Nephron progenitor cell (in vitro differentiated cells): ENCODE results near the gene PLCL2.

Source experiments
- DNase-seq: peaks from one replicate; pipeline ENCODE4 v3.0.0; 2021
- H3K27ac Mint-ChIP-seq: 2 replicates; pipeline ENCODE4 v1.8.0; 2021; ENCODE audit warnings: mild to moderate bottlenecking, moderate library complexity, mixed read lengths
- H3K27me3 Mint-ChIP-seq: 2 replicates; pipeline ENCODE4 v1.8.0; 2021; ENCODE audit warnings: mild to moderate bottlenecking, low read depth, mixed read lengths; ENCODE audit not compliant: poor library complexity
- H3K36me3 Mint-ChIP-seq: 2 replicates; pipeline ENCODE4 v1.8.0; 2021; ENCODE audit warnings: low read depth, mixed read lengths
- H3K4me1 Mint-ChIP-seq: 2 replicates; pipeline ENCODE4 v1.8.0; 2021; ENCODE audit warnings: mixed read lengths
- H3K4me3 Mint-ChIP-seq: 2 replicates; pipeline ENCODE4 v1.8.0; 2021; ENCODE audit warnings: mild to moderate bottlenecking, moderate library complexity, mixed read lengths
- H3K9me3 Mint-ChIP-seq: 2 replicates; pipeline ENCODE4 v1.8.0; 2021; ENCODE audit warnings: mild to moderate bottlenecking, moderate library complexity, mixed read lengths
- TF ChIP-seq, protein P1 (sequence below): fragments of 200-600 bp; sonication (generic); IDR thresholded peaks from 2 replicates; pipeline ENCODE4 v1.5.0; 2021; ENCODE audit warnings: antibody characterized with exemption

Gene PLCL2

DNA sequence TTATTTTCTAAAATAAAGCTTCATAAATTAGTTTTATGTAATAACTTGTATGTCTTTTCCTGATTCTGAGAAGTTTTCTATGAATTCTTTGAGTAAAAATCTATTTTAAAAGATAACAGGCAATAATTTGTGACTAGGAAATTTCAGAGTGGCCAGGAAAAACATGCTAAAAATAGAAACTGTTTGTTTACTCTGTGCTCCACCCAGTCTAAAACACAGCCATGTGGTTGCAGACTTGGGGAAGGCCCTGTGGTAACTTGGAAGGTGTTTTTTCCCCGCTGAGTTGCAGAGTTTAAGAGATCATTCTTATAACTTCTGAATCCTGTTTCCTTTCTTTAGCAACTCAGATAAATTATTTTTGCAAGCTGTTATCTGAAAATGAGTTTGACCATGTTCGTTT is 21.9 kb downstream of the PLCL2 start:
- TF ChIP-seq, protein P1, sequence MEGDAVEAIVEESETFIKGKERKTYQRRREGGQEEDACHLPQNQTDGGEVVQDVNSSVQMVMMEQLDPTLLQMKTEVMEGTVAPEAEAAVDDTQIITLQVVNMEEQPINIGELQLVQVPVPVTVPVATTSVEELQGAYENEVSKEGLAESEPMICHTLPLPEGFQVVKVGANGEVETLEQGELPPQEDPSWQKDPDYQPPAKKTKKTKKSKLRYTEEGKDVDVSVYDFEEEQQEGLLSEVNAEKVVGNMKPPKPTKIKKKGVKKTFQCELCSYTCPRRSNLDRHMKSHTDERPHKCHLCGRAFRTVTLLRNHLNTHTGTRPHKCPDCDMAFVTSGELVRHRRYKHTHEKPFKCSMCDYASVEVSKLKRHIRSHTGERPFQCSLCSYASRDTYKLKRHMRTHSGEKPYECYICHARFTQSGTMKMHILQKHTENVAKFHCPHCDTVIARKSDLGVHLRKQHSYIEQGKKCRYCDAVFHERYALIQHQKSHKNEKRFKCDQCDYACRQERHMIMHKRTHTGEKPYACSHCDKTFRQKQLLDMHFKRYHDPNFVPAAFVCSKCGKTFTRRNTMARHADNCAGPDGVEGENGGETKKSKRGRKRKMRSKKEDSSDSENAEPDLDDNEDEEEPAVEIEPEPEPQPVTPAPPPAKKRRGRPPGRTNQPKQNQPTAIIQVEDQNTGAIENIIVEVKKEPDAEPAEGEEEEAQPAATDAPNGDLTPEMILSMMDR = no peak
- H3K27me3 Mint-ChIP-seq = no peaks in the 10 kb centered on the region
- no peak for DNase-seq
- no peaks in the 10 kb centered on the region for H3K36me3 Mint-ChIP-seq
- no peak overlapping the region for H3K4me3 Mint-ChIP-seq
- no peaks in the 10 kb centered on the region for H3K9me3 Mint-ChIP-seq
- no peak overlapping the region for H3K27ac Mint-ChIP-seq
- peaks cover 36% of the 10 kb centered on the region for H3K4me1 Mint-ChIP-seq

DNA sequence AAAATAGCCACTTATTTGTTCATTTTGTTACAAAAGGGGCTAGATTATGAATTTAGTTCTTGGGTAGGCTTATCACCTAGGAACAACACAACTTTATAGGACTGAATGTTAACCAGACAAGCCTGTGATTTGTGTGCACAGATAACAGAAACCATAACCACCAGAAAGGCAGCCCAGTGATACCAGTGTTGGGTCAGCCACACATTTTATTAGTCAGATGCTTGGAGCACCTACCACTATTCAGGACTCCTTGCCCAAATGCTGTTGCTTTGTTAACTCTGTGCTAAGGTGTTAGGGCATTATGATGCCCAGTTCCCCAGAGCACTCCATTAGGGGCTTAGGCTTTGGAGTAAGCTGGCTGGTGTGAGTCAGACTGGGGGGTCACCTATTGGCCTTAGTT is 22.5 kb downstream of the PLCL2 start:
- Mint-ChIP-seq H3K4me1 (peaks cover 31% of the 10 kb centered on the region), H3K27ac (no peak overlapping the region), H3K27me3 (no peaks in the 10 kb centered on the region), H3K36me3 (no peaks in the 10 kb centered on the region), H3K4me3 (no peak overlapping the region), H3K9me3 (no peaks in the 10 kb centered on the region)
- TF ChIP-seq, protein P1 = no peak
- DNase-seq = no peak

DNA sequence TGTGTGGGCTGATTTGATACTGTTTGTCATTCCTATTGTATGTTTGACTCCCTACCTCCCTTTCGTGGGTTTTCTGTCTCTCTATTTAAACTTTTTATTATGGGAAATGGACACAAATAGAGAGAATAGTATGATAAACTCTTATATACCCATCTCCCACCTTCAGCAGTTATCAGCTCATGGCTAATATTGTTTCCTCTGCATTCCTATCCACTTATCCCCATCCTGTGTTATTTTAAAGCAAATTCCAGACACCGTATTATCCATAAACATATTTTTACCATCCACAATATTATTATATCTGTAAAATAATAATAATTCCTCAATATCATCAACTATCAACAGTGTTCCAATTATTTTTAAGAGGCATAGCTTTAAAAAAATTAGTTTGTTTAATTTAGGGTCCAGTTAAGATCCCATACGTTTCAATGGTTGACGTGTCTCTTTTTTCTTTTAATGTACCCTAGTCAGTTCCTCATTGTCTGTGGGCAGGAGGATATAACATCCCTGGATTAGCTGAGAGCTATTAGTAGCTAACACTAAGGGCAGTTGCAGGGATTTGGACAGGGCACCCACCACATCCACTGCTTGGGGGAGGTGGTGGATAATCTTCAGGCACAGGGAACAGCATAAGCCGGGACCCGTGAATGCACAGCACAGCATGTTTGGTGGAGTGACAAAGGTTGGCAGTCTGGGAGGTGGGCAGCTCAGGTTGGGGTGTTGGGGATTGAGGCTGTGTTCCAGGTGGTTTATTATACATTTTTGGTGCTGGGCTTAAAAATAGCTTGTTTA is 23.5 kb downstream of the PLCL2 start:
- Mint-ChIP-seq H3K9me3 (no peaks in the 10 kb centered on the region), H3K4me3 (no peak overlapping the region), H3K36me3 (no peaks in the 10 kb centered on the region), H3K4me1 (peaks cover 31% of the 10 kb centered on the region), H3K27me3 (no peaks in the 10 kb centered on the region), H3K27ac (no peak overlapping the region)
- no peak for DNase-seq
- TF ChIP-seq, protein P1 = no peak

DNA sequence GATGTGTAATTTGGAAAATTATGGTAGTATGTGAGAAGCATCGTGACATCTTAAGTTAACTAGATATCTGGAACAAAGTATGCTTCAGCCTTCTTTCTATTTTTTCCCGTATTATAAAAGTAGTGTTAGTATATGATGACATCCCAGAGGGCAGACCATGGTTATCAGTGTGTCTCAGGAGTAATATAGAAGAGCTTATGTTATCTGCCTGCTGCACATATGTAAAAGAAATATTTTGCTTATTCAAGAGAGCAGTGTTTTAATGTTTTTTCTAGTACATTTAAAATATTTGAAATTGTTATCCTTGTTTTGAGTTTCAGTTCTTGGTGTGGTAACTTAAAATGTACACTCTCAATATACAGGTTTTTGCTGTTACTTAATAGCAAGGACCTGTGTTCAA is 24.1 kb downstream of the PLCL2 start:
- H3K9me3 Mint-ChIP-seq = no peaks in the 10 kb centered on the region
- H3K36me3 Mint-ChIP-seq = no peaks in the 10 kb centered on the region
- peaks cover 31% of the 10 kb centered on the region for H3K4me1 Mint-ChIP-seq
- DNase-seq = no peak
- TF ChIP-seq, protein P1 = no peak
- no peaks in the 10 kb centered on the region for H3K27me3 Mint-ChIP-seq
- H3K27ac Mint-ChIP-seq = no peak overlapping the region
- H3K4me3 Mint-ChIP-seq = no peak overlapping the region

DNA sequence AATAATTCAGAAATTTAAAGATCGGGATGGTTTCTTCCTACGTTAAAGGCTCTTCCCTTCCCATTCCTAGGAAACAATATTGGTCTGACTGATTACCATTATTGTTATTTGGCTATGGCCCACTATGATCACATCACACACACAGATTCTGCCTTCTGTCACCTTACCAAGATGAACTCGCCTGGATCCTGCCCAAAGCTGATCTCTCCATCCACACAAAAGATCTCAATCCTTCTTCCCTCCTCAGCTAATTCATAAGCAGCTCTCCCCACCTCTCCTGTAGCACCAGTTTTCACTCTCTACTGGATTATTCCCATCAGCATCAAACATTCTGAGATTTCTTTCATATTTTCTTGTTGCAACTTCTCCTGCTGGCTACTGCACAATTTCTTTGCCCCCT is 25.0 kb downstream of the PLCL2 start:
- H3K9me3 Mint-ChIP-seq = no peaks in the 10 kb centered on the region
- DNase-seq = no peak
- TF ChIP-seq, protein P1 = no peak
- no peaks in the 10 kb centered on the region for H3K27me3 Mint-ChIP-seq
- no peaks in the 10 kb centered on the region for H3K36me3 Mint-ChIP-seq
- peaks cover 22% of the 10 kb centered on the region for H3K4me1 Mint-ChIP-seq
- no peak overlapping the region for H3K27ac Mint-ChIP-seq
- no peak overlapping the region for H3K4me3 Mint-ChIP-seq

DNA sequence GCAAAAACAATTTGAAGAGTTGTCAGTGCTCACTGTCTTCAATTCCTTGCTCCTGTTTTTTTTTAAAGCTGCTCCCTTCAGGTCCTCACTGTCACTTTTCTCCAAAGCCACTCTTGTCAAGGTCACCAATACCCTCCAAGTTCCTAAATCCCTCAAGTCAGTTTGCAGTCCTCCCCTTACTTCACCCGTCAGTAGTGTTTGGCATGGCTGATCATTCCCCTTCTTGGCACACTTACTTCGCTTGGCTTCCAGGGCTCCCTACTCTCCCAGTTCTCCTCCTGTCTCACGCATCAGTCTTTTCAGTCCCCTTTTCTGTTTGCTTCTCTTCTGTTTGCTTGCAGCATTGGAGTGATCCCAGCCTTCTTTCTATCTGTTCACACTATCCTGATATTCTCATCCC is 25.5 kb downstream of the PLCL2 start:
- Mint-ChIP-seq H3K9me3 (no peaks in the 10 kb centered on the region), H3K4me1 (peaks cover 18% of the 10 kb centered on the region), H3K4me3 (no peak overlapping the region), H3K27me3 (no peaks in the 10 kb centered on the region), H3K27ac (no peak overlapping the region), H3K36me3 (no peaks in the 10 kb centered on the region)
- no peak for DNase-seq
- TF ChIP-seq, protein P1 = no peak
